ENCODE data around the gene SERPINA6. TPM values are rescaled to one million over a fixed set of nuclear protein-coding genes. Genes with fewer than 3 reads are reported as not detected.

SERPINA6 gene
- total RNA-seq, 1 donor from 2014 or later, result not detected

DNA sequence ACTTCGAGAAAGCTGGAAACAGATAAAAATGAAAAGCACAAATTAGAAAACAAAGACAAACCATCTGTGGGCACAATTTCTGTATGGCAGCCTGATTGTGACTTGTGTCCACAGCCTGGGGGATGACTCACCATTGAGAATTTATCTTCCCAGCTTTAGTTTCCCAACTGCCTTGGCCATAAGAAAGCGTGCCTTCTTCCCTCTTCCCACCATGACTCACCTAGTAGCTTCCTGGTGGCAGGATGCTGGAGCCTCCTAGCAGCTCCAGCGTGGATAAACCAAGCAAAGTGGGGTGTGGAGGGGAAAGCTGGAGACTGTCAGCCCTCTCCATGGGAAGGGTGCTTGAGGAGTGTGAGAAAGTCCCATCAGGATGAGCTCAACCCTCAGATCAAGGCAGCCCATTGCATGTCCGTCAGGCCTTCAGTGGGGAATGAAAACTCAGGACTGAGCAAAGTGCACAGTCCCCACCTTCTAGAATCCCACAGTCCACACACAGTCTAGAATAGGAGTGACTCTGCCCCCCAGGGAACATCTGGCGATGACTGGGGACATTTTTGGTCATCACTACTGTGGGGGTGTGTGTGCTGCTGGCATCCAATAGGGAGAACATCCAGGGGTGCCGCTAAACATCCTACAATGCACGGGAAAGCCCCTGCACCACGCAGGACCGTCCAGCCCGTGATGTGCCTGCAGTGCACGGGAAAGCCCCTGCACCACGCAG, 22.4 kb upstream of the SERPINA6 start:
- H3K4me2 ChIP-seq (ENCODE audit: low read length), result peak overlapping the region; percentile 49
- H3K4me1 ChIP-seq (ENCODE audit: insufficient read depth, low read length), result peaks cover 27% of the 10 kb centered on the region
- no peaks in the 10 kb centered on the region for H4K20me1 ChIP-seq (ENCODE audit: insufficient read depth, low read length)
- H3K4me3 ChIP-seq (ENCODE audit: insufficient read depth, low read depth, low read length), result no peak overlapping the region
- peak overlapping the region; percentile 52 for H3K27ac ChIP-seq (ENCODE audit: low read depth, low read length)
- TF ChIP-seq, protein P1, sequence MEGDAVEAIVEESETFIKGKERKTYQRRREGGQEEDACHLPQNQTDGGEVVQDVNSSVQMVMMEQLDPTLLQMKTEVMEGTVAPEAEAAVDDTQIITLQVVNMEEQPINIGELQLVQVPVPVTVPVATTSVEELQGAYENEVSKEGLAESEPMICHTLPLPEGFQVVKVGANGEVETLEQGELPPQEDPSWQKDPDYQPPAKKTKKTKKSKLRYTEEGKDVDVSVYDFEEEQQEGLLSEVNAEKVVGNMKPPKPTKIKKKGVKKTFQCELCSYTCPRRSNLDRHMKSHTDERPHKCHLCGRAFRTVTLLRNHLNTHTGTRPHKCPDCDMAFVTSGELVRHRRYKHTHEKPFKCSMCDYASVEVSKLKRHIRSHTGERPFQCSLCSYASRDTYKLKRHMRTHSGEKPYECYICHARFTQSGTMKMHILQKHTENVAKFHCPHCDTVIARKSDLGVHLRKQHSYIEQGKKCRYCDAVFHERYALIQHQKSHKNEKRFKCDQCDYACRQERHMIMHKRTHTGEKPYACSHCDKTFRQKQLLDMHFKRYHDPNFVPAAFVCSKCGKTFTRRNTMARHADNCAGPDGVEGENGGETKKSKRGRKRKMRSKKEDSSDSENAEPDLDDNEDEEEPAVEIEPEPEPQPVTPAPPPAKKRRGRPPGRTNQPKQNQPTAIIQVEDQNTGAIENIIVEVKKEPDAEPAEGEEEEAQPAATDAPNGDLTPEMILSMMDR (IDR thresholded peaks at IDR 0.05; ENCODE audit: insufficient read depth, low read depth, low read length), result no peak
- TF ChIP-seq EZH2 (IDR thresholded peaks at IDR 0.05; ENCODE audit: insufficient read depth, low read length), result no peak
- Mint-ChIP-seq H3K4me1 (ENCODE audit: low read depth, unreplicated experiment) (peaks cover 24% of the 10 kb centered on the region), H3K27me3 (ENCODE audit: low read depth, unreplicated experiment) (peaks cover 14% of the 10 kb centered on the region), H3K27ac (ENCODE audit: unreplicated experiment) (no peak overlapping the region), H3K9me3 (ENCODE audit: unreplicated experiment) (peaks cover 11% of the 10 kb centered on the region), H3K36me3 (ENCODE audit: low read depth, unreplicated experiment) (no peaks in the 10 kb centered on the region), H3K4me3 (ENCODE audit: unreplicated experiment) (no peak overlapping the region)
- H3K79me2 ChIP-seq (ENCODE audit: insufficient read depth, low read length), result no peaks in the 10 kb centered on the region
- H3K9me3 ChIP-seq (ENCODE audit: insufficient read depth, low read depth, low read length), result no peaks in the 10 kb centered on the region
- no peak overlapping the region for H3K9ac ChIP-seq (ENCODE audit: low read length)
- peak; percentile 81 for FAIRE-seq
- H3K27me3 ChIP-seq (ENCODE audit: insufficient read depth, low read length), result no peaks in the 10 kb centered on the region
- DNase-seq (ENCODE audit: low read depth), result peak; percentile 94
- no peak overlapping the region for H2AFZ ChIP-seq (ENCODE audit: low read depth, low read length)
- H3K36me3 ChIP-seq (ENCODE audit: insufficient read depth, low read length), result no peaks in the 10 kb centered on the region

DNA sequence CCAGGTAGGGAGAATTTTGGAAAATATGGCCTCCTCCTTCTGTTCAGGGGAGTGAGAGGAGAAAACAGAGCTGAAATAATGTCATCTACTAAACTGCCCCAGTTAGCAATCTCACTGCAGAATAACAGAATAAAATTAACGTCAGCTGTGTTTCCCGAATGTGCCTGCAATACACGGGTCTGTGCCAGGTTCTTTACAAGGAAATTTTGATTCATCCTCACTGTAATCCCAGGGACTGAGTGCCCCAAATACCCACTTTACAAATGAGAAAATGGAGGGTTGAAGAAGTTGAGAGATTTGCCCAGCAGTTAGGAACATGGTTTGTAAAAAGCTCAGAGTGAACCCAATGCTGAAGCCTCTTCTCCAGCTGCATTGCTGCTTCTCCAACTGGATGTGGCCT, 21.3 kb upstream of the SERPINA6 start:
- Histone ChIP-seq H3K79me2 (ENCODE audit: insufficient read depth, low read length) (no peaks in the 10 kb centered on the region), H3K4me3 (ENCODE audit: insufficient read depth, low read depth, low read length) (no peak overlapping the region), H3K4me1 (ENCODE audit: insufficient read depth, low read length) (peaks cover 27% of the 10 kb centered on the region), H2AFZ (ENCODE audit: low read depth, low read length) (no peak overlapping the region), H3K36me3 (ENCODE audit: insufficient read depth, low read length) (no peaks in the 10 kb centered on the region), H3K9ac (ENCODE audit: low read length) (no peak overlapping the region), H3K9me3 (ENCODE audit: insufficient read depth, low read depth, low read length) (no peaks in the 10 kb centered on the region), H3K27ac (ENCODE audit: low read depth, low read length) (no peak overlapping the region), H3K27me3 (ENCODE audit: insufficient read depth, low read length) (no peaks in the 10 kb centered on the region), H4K20me1 (ENCODE audit: insufficient read depth, low read length) (no peaks in the 10 kb centered on the region), H3K4me2 (ENCODE audit: low read length) (no peak overlapping the region)
- Mint-ChIP-seq H3K4me3 (ENCODE audit: unreplicated experiment) (no peak overlapping the region), H3K4me1 (ENCODE audit: low read depth, unreplicated experiment) (peaks cover 24% of the 10 kb centered on the region), H3K36me3 (ENCODE audit: low read depth, unreplicated experiment) (no peaks in the 10 kb centered on the region), H3K27ac (ENCODE audit: unreplicated experiment) (no peak overlapping the region), H3K27me3 (ENCODE audit: low read depth, unreplicated experiment) (peaks cover 9% of the 10 kb centered on the region), H3K9me3 (ENCODE audit: unreplicated experiment) (peaks cover 6% of the 10 kb centered on the region)
- FAIRE-seq (no peak), DNase-seq (ENCODE audit: low read depth) (no peak)
- TF ChIP-seq EZH2 (IDR thresholded peaks at IDR 0.05; ENCODE audit: insufficient read depth, low read length), result no peak
- TF ChIP-seq, protein P1 (IDR thresholded peaks at IDR 0.05; ENCODE audit: insufficient read depth, low read depth, low read length), result no peak

All from astrocyte (in vitro differentiated cells and primary cell).